Psoas muscle (tissue), 8 donors: ENCODE data around the gene NPIPB2. TPM values are rescaled to one million over a fixed set of nuclear protein-coding genes. Genes with fewer than 3 reads are reported as not detected.
"Not testable (repeated sequence)": the region's sequence is repeated elsewhere in the genome, so short reads cannot be mapped to it uniquely, and the experiment has no call there.

ENCODE experiments used
- ATAC-seq, 4 donors: fragments of 200-7000 bp; cut with Tn5 transposase; one replicate each; pipeline ENCODE4 v1.9.1; 2020; ENCODE audit warnings: moderate library complexity in 3 of 4, mild to moderate bottlenecking in 2 of 4
- DNase-seq, 2 donors: peaks; one replicate each; pipeline ENCODE4 v3.0.0-alpha.2; 2020
- H3K27ac ChIP-seq: fragments of 200-600 bp; one replicate; pipeline ENCODE4 v1.8.0; 2022
- H3K27me3 ChIP-seq, 3 donors: fragments of 200-600 bp in 1 of 3; one replicate each; pipeline versions ENCODE4 v1.6.1 to v1.8.0; 2013 to 2022; ENCODE audit warnings: low read length in 2 of 3, mild to moderate bottlenecking in 2 of 3, moderate library complexity in 1 of 3; ENCODE audit not compliant: insufficient read depth in 3 of 3
- H3K36me3 ChIP-seq, 2 donors: fragments of 200-600 bp in 1 of 2; one replicate each; pipeline versions ENCODE4 v1.6.1 to v1.8.0; 2013 to 2022; ENCODE audit warnings: low read depth in 1 of 2, mild to moderate bottlenecking in 1 of 2, moderate library complexity in 1 of 2; ENCODE audit not compliant: insufficient read depth in 1 of 2
- H3K4me1 ChIP-seq: fragments of 200-600 bp; one replicate; pipeline ENCODE4 v1.8.0; 2022
- H3K4me3 ChIP-seq: fragments of 200-600 bp; one replicate; pipeline ENCODE4 v1.8.0; 2022; ENCODE audit warnings: mild to moderate bottlenecking
- H3K9me3 ChIP-seq: fragments of 200-600 bp; one replicate; pipeline ENCODE4 v1.8.0; 2022
- WGBS, 3 donors: extraction: QIAGEN DNeasy Blood & Tissue Kit; methylation state at CpG; one replicate each; pipeline versions ENCODE4 v1.1.6 to v1.1.7; 2013; 5-methylcytosine and 5-hydroxymethylcytosine counted together
- intact Hi-C, 2 donors: fragments of 100-400 bp; cut with DNase I; formaldehyde crosslinking; loops; one replicate each; pipeline versions ENCODE4 v1.11.0 to v1.14.2; 2022
- long read RNA-seq, 2 donors: library from polyadenylated mRNA; unstranded; transcript quantifications; one replicate each; pipeline ENCODE4 v2.0.0, GENCODE V29; 2021
- polyA plus RNA-seq, 3 donors: library from polyadenylated mRNA; stranded (reverse); fragments of 200-250 nt; gene quantifications; one replicate each; pipeline ENCODE4 v1.2.3, GENCODE V29; 2013
- total RNA-seq, 4 donors: library from RNA; stranded (reverse); fragmentation: NEBNext Ultra II Directional in 2 of 4; extraction: Animal tissue kit (Norgen Biotek cat#: 25700) in 2 of 4; gene quantifications; one replicate each; pipeline versions ENCODE4 v1.2.1 to v1.2.4, GENCODE V29; 2021 to 2023
- TF ChIP-seq, protein P1 (sequence below): fragments of 200-600 bp; IDR thresholded peaks from one replicate; pipeline ENCODE4 v1.8.0; 2022; ENCODE audit warnings: antibody characterized with exemption
- donor health status: healthy with polysubstance abuse.
- donor health status: DM: no; HTN: no; CAD: no; lungs with moderate emphysema.
- donor health status: Bipolar disorder and iron deficiency.
- donor health status: healthy.
- donor health status: DM: yes; HTN: yes; CAD: no.
- donor health status: DM: no; HTN: no; CAD: no.
- donor health status: DM: no; HTN: no; CAD: no.
- donor health status: DM: yes; HTN: yes; CAD: no.

Gene NPIPB2
- total RNA-seq (1 to 10 TPM in 2 of 4 donors, not detected in 2; 2.6 to 5.0 TPM), polyA plus RNA-seq (1 to 10 TPM; 1.7 to 5.6 (median 2.7) TPM)
- long read RNA-seq, donor 1, result 0 reads
- long read RNA-seq, donor 2, result 0 reads

DNA sequence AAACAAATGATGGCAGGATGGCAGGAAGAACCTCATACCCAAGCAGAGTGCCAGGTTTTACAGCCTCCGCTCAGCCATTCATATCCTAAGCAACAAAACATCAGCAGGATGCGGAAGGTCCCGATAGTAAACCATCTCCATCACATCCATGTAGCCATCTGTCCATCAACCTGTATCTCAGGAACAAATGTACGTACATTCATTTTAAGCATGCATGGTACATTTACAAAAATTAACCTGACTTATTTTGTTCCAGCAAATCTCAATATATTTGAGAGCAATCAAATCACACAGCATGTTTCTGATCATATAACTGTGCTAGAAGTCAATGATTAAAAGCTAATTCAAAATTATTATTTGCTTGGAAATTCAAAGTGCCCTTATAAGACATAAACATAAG lies at the start of gene NPIPB2:
Gene NPIPB2 (minus strand): TSS at position 101 of the 400 bp plus-strand sequence. CDS start 0 bp downstream, at position 101.
- DNase-seq, ATAC-seq, H3K27me3 ChIP-seq, H3K9me3 ChIP-seq, intact Hi-C loops, H3K27ac ChIP-seq, H3K4me1 ChIP-seq, H3K36me3 ChIP-seq, H3K4me3 ChIP-seq: not testable (repeated sequence)
- WGBS, 3 donors, result 86 to 95% (median 87%) methylated on average over 3 of the region's 4 CpGs

DNA sequence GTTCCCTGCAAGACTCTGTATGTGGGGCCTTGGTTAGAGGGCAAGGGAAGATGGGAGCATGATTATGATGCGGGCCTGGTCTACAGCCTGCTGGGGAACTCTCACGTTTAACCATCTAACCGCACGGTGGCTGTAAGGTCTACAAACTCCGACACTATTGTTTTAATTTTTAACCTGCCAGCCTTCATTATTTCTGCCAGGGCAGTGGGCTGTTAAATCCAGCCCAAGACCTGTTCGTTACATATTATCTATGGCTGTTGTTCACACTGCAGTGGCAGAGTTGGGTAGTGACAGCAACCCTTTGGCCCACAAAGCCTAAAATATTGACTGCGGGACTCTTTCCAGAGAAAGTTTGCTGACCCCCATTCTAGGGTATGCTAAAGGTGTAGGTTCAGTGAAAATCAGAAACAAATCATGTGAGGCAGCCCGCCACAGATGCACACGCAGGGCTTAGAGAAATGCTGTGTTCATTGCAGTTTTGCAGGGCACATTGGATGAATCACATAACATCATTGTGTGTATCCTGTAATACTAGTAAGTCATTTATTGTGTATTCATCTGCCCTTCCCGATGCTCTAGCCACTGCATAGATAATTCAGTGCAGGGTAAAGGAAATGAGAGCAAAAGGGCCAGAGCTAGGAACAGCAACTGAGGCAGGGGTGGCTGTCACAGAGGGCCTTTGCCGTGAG lies 49.0 kb upstream of the NPIPB2 start:
- DNase-seq (no peak), ATAC-seq (no peak)
- no peaks in the 10 kb centered on the region for H3K27me3 ChIP-seq
- H3K4me1 ChIP-seq, result peaks cover 10% of the 10 kb centered on the region
- WGBS, 3 donors, result 84 to 92% (median 89%) methylated on average over 11 of the region's 11 CpGs
- no peak overlapping the region for H3K27ac ChIP-seq
- no peaks in the 10 kb centered on the region for H3K36me3 ChIP-seq
- H3K4me3 ChIP-seq, result no peak overlapping the region
- TF ChIP-seq, protein P1, sequence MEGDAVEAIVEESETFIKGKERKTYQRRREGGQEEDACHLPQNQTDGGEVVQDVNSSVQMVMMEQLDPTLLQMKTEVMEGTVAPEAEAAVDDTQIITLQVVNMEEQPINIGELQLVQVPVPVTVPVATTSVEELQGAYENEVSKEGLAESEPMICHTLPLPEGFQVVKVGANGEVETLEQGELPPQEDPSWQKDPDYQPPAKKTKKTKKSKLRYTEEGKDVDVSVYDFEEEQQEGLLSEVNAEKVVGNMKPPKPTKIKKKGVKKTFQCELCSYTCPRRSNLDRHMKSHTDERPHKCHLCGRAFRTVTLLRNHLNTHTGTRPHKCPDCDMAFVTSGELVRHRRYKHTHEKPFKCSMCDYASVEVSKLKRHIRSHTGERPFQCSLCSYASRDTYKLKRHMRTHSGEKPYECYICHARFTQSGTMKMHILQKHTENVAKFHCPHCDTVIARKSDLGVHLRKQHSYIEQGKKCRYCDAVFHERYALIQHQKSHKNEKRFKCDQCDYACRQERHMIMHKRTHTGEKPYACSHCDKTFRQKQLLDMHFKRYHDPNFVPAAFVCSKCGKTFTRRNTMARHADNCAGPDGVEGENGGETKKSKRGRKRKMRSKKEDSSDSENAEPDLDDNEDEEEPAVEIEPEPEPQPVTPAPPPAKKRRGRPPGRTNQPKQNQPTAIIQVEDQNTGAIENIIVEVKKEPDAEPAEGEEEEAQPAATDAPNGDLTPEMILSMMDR, result no peak
- no peaks in the 10 kb centered on the region for H3K9me3 ChIP-seq
- intact Hi-C loops, result no loop called here

DNA sequence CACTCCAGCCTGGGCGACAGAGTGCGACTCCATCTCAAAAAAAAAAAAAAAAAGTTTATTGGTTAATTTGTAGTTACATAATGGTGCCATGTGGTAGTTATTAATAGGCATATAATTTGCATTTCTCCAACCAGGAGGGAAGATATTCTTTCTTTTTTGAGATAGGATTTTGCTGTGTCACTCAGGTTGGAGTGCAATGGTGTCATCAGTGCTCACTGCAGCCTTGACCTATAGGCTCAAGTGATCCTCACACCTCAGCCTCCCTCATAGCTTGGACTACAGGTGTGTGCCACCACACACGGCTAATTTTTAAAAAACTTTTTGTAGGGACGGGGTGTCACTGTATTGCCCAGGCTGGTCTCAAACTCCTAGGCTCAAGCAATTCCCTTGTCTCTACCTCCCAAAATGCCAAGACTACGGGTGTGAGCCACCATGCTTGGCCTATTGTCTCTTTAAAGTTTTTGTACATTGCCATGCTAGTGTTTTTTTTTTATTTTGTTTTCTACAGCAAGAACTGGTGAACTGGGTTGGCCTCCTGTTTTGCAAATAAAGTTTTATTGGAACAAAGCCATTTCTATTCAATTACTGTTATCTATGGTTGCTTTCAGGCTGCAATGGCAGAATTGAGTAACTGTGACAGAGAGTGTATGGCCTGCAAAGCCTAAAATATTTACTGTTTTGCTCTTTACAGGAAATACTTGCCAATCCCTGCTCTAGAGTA lies 46.6 kb upstream of the NPIPB2 start:
- no peaks in the 10 kb centered on the region for H3K9me3 ChIP-seq
- H3K4me1 ChIP-seq, result peaks cover 5% of the 10 kb centered on the region
- no peak overlapping the region for H3K4me3 ChIP-seq
- ATAC-seq (no peak), DNase-seq (no peak)
- H3K27me3 ChIP-seq, result no peaks in the 10 kb centered on the region
- no peaks in the 10 kb centered on the region for H3K36me3 ChIP-seq
- intact Hi-C loops, result no loop called here
- WGBS, 3 donors, result 68 to 82% (median 73%) methylated on average over 5 of the region's 5 CpGs
- TF ChIP-seq, protein P1, result no peak
- H3K27ac ChIP-seq, result no peak overlapping the region

GRCh38 chr16:11986521-11987057 lies 44.7 kb upstream of the NPIPB2 start:
- H3K27ac ChIP-seq, result no peak overlapping the region
- no peaks in the 10 kb centered on the region for H3K36me3 ChIP-seq
- no peaks in the 10 kb centered on the region for H3K9me3 ChIP-seq
- H3K4me3 ChIP-seq, result no peak overlapping the region
- no peaks in the 10 kb centered on the region for H3K27me3 ChIP-seq
- TF ChIP-seq, protein P1, result no peak
- H3K4me1 ChIP-seq, result peaks cover 5% of the 10 kb centered on the region
- ATAC-seq (no peak), DNase-seq (no peak)
- 85 to 86% (median 86%) methylated on average over 12 of the region's 12 CpGs for WGBS, 3 donors
- intact Hi-C loops, result no loop called here

DNA sequence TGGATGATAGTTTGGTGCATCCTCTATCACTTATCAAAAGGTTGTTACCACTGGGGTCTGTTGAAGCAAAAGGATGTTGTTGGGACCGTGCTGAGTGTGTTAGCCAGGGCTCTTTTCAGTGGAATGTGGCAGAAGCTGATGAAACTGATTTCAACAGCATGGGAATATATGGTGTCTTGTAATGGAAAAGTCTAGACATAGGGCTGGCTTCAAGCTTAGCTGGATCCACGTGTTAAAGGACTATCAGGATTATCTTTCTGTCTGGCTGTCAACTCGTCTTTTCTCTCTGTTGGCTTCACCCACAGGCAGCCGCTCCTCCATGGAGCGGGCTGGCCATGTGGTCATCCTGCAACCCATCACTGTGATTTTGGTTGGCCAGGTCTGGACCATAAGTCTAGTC lies 43.4 kb upstream of the NPIPB2 start:
- DNase-seq, result no peak
- no peaks in the 10 kb centered on the region for H3K27me3 ChIP-seq
- H3K4me1 ChIP-seq, result peaks cover 5% of the 10 kb centered on the region
- TF ChIP-seq, protein P1, result no peak
- ATAC-seq, result no peak
- 49 to 61% (median 58%) methylated on average over 5 of the region's 5 CpGs for WGBS, 3 donors
- H3K9me3 ChIP-seq, result no peaks in the 10 kb centered on the region
- H3K4me3 ChIP-seq, result no peak overlapping the region
- intact Hi-C loops, result no loop called here
- H3K27ac ChIP-seq, result no peak overlapping the region
- no peaks in the 10 kb centered on the region for H3K36me3 ChIP-seq
